Measurements from ENCODE around the gene SALL3. TPM values are rescaled to one million over a fixed set of nuclear protein-coding genes. Genes with fewer than 3 reads are reported as not detected.

SALL3 gene
- total and polyA plus RNA-seq, 2 experiments from 2014 or later = 16.9 to 39.8 TPM

DNA sequence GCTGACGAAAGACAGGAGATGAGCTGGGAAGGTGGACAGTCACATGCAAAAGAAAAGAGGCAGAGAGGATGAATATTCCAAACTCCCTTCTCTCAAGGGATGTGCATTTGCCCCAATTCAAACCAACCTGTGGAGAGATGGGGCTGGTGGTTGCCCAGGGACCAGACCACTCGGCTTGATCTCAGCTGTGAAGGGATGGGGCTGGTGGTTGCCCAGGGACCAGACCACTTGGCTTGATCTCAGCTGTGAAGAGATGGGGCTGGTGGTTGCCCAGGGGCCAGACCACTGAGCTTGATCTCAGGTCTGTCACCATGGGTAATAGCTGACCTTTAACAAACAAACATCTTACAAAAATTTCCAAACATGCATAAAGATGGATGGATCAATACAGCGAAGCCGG is 42.5 kb upstream of the SALL3 start:
- Histone ChIP-seq H3F3A (replicated peaks; ENCODE audit: low read depth) (no peaks in the 10 kb centered on the region), H3K27me3 (ENCODE audit: insufficient read depth) (no peaks in the 10 kb centered on the region), H3K9me2 (ENCODE audit: insufficient read depth) (no peaks in the 10 kb centered on the region), H3K4me1 (ENCODE audit: insufficient read depth) (no peaks in the 10 kb centered on the region), H2AFZ (no peak overlapping the region), H3K36me3 (ENCODE audit: insufficient read depth) (no peaks in the 10 kb centered on the region), H3K27ac (ENCODE audit: low read depth) (no peak overlapping the region), H3K79me2 (replicated peaks; ENCODE audit: insufficient read depth) (no peaks in the 10 kb centered on the region), H4K20me1 (replicated peaks; ENCODE audit: insufficient read depth) (no peaks in the 10 kb centered on the region), H3K4me3 (no peak overlapping the region), H3K4me2 (no peak overlapping the region)
- peaks cover 18% of the 10 kb centered on the region for H3K36me3 Mint-ChIP-seq (ENCODE audit: low read depth)
- peaks cover 3% of the 10 kb centered on the region; the same call in 2 of the 3 replicates for H3K4me1 Mint-ChIP-seq
- H3K27me3 Mint-ChIP-seq (ENCODE audit: insufficient read depth, low read depth, poor library complexity) = peaks cover 4% of the 10 kb centered on the region
- H3K9me3 Mint-ChIP-seq = peaks cover 95% of the 10 kb centered on the region
- TF ChIP-seq STAT1 (IDR thresholded peaks at IDR 0.05; ENCODE audit: unreplicated experiment) = no peak
- TF ChIP-seq NANOG (IDR thresholded peaks at IDR 0.05; ENCODE audit: borderline replicate concordance) = no peak
- TF ChIP-seq JUNB (IDR thresholded peaks at IDR 0.05; ENCODE audit: unreplicated experiment) = no peak
- no peak for TF ChIP-seq POLR2AphosphoS5 (IDR thresholded peaks at IDR 0.05; ENCODE audit: low read depth)
- no peak for TF ChIP-seq CREB1 (CRISPR knock-in tag; IDR thresholded peaks at IDR 0.05; ENCODE audit: low read depth)
- TF ChIP-seq EZH2phosphoT487 (IDR thresholded peaks at IDR 0.05; ENCODE audit: unreplicated experiment) = no peak
- TF ChIP-seq ZNF331 (CRISPR knock-in tag; IDR thresholded peaks at IDR 0.05; ENCODE audit: low read depth) = no peak
- TF ChIP-seq ZNF114 (CRISPR knock-in tag; IDR thresholded peaks at IDR 0.05) = no peak
- ATAC-seq = no peak
- H3K4me3 Mint-ChIP-seq = no peak overlapping the region
- no peak overlapping the region for H3K27ac Mint-ChIP-seq
- no peak for DNase-seq (ENCODE audit: low spot score)

DNA sequence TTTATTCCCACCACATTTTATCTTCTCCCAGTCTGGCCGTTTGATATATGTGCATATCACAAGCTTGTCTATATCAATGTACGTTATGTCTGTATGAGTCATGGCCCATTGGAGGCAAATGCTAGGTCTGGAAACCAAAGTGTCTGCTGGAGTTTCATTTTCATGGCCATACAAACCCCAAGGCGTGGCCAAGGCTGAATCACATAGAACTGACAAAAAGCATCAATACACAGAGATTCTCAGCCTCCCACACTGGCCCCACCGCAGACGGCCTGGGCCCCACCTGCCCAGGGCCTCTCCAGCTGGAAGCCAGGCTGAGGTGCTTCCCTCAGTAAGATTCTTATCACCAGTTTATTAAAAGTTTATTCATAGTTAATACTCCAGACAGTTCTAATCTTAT is 40.5 kb upstream of the SALL3 start:
- Histone ChIP-seq H3K36me3 (ENCODE audit: insufficient read depth) (no peaks in the 10 kb centered on the region), H4K20me1 (replicated peaks; ENCODE audit: insufficient read depth) (no peaks in the 10 kb centered on the region), H3K27ac (ENCODE audit: low read depth) (no peak overlapping the region), H3K9me2 (ENCODE audit: insufficient read depth) (no peaks in the 10 kb centered on the region), H3K4me3 (no peak overlapping the region), H3K27me3 (ENCODE audit: insufficient read depth) (no peaks in the 10 kb centered on the region), H3K4me2 (no peak overlapping the region), H3F3A (replicated peaks; ENCODE audit: low read depth) (no peaks in the 10 kb centered on the region), H3K79me2 (replicated peaks; ENCODE audit: insufficient read depth) (no peaks in the 10 kb centered on the region), H3K4me1 (ENCODE audit: insufficient read depth) (no peaks in the 10 kb centered on the region), H2AFZ (no peak overlapping the region)
- H3K4me3 Mint-ChIP-seq = no peak overlapping the region
- peaks cover 3% of the 10 kb centered on the region; the same call in 2 of the 3 replicates for H3K4me1 Mint-ChIP-seq
- DNase-seq (ENCODE audit: low spot score) (no peak), ATAC-seq (no peak)
- peaks cover 94% of the 10 kb centered on the region for H3K9me3 Mint-ChIP-seq
- H3K27me3 Mint-ChIP-seq (ENCODE audit: insufficient read depth, low read depth, poor library complexity) = peaks cover 2% of the 10 kb centered on the region
- H3K36me3 Mint-ChIP-seq (ENCODE audit: low read depth) = peaks cover 32% of the 10 kb centered on the region
- no peak overlapping the region for H3K27ac Mint-ChIP-seq
- no peak for TF ChIP-seq EZH2phosphoT487 (IDR thresholded peaks at IDR 0.05; ENCODE audit: unreplicated experiment)
- no peak for TF ChIP-seq POLR2AphosphoS5 (IDR thresholded peaks at IDR 0.05; ENCODE audit: low read depth)
- no peak for TF ChIP-seq JUNB (IDR thresholded peaks at IDR 0.05; ENCODE audit: unreplicated experiment)
- no peak for TF ChIP-seq CREB1 (CRISPR knock-in tag; IDR thresholded peaks at IDR 0.05; ENCODE audit: low read depth)
- TF ChIP-seq ZNF331 (CRISPR knock-in tag; IDR thresholded peaks at IDR 0.05; ENCODE audit: low read depth) = no peak
- TF ChIP-seq NANOG (IDR thresholded peaks at IDR 0.05; ENCODE audit: borderline replicate concordance) = no peak
- TF ChIP-seq STAT1 (IDR thresholded peaks at IDR 0.05; ENCODE audit: unreplicated experiment) = no peak
- TF ChIP-seq, protein P1, sequence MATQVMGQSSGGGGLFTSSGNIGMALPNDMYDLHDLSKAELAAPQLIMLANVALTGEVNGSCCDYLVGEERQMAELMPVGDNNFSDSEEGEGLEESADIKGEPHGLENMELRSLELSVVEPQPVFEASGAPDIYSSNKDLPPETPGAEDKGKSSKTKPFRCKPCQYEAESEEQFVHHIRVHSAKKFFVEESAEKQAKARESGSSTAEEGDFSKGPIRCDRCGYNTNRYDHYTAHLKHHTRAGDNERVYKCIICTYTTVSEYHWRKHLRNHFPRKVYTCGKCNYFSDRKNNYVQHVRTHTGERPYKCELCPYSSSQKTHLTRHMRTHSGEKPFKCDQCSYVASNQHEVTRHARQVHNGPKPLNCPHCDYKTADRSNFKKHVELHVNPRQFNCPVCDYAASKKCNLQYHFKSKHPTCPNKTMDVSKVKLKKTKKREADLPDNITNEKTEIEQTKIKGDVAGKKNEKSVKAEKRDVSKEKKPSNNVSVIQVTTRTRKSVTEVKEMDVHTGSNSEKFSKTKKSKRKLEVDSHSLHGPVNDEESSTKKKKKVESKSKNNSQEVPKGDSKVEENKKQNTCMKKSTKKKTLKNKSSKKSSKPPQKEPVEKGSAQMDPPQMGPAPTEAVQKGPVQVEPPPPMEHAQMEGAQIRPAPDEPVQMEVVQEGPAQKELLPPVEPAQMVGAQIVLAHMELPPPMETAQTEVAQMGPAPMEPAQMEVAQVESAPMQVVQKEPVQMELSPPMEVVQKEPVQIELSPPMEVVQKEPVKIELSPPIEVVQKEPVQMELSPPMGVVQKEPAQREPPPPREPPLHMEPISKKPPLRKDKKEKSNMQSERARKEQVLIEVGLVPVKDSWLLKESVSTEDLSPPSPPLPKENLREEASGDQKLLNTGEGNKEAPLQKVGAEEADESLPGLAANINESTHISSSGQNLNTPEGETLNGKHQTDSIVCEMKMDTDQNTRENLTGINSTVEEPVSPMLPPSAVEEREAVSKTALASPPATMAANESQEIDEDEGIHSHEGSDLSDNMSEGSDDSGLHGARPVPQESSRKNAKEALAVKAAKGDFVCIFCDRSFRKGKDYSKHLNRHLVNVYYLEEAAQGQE (IDR thresholded peaks at IDR 0.05; ENCODE audit: unreplicated experiment) = no peak
- TF ChIP-seq, protein P2, sequence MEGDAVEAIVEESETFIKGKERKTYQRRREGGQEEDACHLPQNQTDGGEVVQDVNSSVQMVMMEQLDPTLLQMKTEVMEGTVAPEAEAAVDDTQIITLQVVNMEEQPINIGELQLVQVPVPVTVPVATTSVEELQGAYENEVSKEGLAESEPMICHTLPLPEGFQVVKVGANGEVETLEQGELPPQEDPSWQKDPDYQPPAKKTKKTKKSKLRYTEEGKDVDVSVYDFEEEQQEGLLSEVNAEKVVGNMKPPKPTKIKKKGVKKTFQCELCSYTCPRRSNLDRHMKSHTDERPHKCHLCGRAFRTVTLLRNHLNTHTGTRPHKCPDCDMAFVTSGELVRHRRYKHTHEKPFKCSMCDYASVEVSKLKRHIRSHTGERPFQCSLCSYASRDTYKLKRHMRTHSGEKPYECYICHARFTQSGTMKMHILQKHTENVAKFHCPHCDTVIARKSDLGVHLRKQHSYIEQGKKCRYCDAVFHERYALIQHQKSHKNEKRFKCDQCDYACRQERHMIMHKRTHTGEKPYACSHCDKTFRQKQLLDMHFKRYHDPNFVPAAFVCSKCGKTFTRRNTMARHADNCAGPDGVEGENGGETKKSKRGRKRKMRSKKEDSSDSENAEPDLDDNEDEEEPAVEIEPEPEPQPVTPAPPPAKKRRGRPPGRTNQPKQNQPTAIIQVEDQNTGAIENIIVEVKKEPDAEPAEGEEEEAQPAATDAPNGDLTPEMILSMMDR (conservative IDR thresholded peaks at IDR 0.05; ENCODE audit: low read depth in 2 of 2) = no peak
- no peak for TF ChIP-seq ZNF114 (CRISPR knock-in tag; IDR thresholded peaks at IDR 0.05)

Data from GM23338 (cell line).